ENCODE measurements around the gene C3AR1.

GRCh38 chr12:8036346-8036745, 29.8 kb downstream of the C3AR1 start:
- TF ChIP-seq POLR2A (IDR thresholded peaks at IDR 0.05; ENCODE audit: low read depth, low read length) (no peak), TAF1 (IDR thresholded peaks at IDR 0.05; ENCODE audit: borderline replicate concordance, low read depth, low read length) (no peak), POLR2AphosphoS5 (IDR thresholded peaks at IDR 0.05; ENCODE audit: low read depth, low read length) (no peak)

Data from GM12892 (cell line).